HUES6 (cell line): Measurements from ENCODE around the gene EML3.
A peak's percentile ranks its signal among the peaks of the same experiment; 100 is the strongest.
"Not testable (repeated sequence)": the region's sequence is repeated elsewhere in the genome, so short reads cannot be mapped to it uniquely, and the experiment has no call there.

ENCODE experiments used
- H3K27ac ChIP-seq: 2 replicates; pipeline ENCODE4 v1.7.0; 2013; ENCODE audit warnings: low read depth, mild to moderate bottlenecking, low read length, inconsistent platforms
- H3K27me3 ChIP-seq: 2 replicates; pipeline ENCODE4 v1.6.1; 2013; ENCODE audit warnings: low read length; ENCODE audit not compliant: control insufficient read depth, insufficient read depth
- H3K36me3 ChIP-seq: 2 replicates; pipeline ENCODE4 v1.6.1; 2013; ENCODE audit warnings: low read length; ENCODE audit not compliant: control insufficient read depth, insufficient read depth
- H3K4me1 ChIP-seq: 2 replicates; pipeline ENCODE4 v1.6.1; 2013; ENCODE audit warnings: low read length; ENCODE audit not compliant: control insufficient read depth, insufficient read depth
- H3K4me3 ChIP-seq: 2 replicates; pipeline ENCODE4 v1.5.1; 2013; ENCODE audit warnings: low read depth, low read length
- H3K9ac ChIP-seq: one replicate; pipeline ENCODE4 v1.6.1; 2013; ENCODE audit warnings: mild to moderate bottlenecking, low read length
- H3K9me3 ChIP-seq: 2 replicates; pipeline ENCODE4 v1.6.1; 2013; ENCODE audit warnings: low read depth, low read length; ENCODE audit not compliant: control insufficient read depth, insufficient read depth

EML3 gene

GRCh38 chr11:62612366-62613290 lies at the start of gene EML3, which contains the start of gene ROM1:
EML3 (minus strand) TSS chr11:62612775; CDS start chr11:62612457, 318 bp downstream.
ROM1 (plus strand) TSS chr11:62613257; CDS start chr11:62613282, 25 bp downstream.
- H3K27me3 ChIP-seq: no peaks in the 10 kb centered on the region
- H3K27ac ChIP-seq: no peak within 1 kb of the TSS; the same call in 1 of the 2 replicates
- peaks cover 20% of the 10 kb centered on the region for H3K36me3 ChIP-seq
- H3K4me3 ChIP-seq: peak within 1 kb of the TSS; percentile 76
- H3K9me3 ChIP-seq: no peaks in the 10 kb centered on the region
- peak within 1 kb of the TSS; percentile 70 for H3K9ac ChIP-seq
- H3K4me1 ChIP-seq: peaks cover 23% of the 10 kb centered on the region

- H3K27ac ChIP-seq: no peak overlapping the region
- no peaks in the 10 kb centered on the region for H3K9me3 ChIP-seq
- no peaks in the 10 kb centered on the region for H3K4me1 ChIP-seq
- no peaks in the 10 kb centered on the region for H3K27me3 ChIP-seq
- no peak overlapping the region for H3K9ac ChIP-seq
- H3K4me3 ChIP-seq: no peak overlapping the region
- H3K36me3 ChIP-seq: 0 out of 2 replicates have a peak, but pooled peaks cover 2% of the 10 kb centered on the region
These were observed 44.3 kb upstream of the EML3 start for GRCh38 chr11:62656796-62657429.

DNA sequence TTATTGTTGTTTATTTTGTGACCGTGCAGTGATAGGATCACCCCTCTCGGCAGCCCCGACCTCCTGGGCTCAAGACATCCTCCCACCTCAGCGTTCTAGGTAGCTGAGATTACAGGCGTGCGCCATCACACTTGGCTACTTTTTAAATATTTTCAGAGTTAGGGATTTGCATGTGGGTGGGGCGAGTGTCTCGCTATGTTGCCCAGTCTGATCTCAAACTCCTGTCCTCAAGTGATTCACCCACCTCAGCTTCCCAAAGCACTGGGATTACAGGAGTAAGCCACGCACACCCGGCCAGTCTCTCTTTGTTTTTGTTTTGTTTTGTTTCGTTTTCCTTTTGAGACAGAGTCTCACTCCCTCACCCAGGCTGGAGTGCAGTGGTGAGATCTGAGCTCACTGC lies 41.7 kb upstream of the EML3 start:
- Histone ChIP-seq H3K9ac (no peak overlapping the region), H3K4me3 (no peak overlapping the region), H3K27ac (no peak overlapping the region), H3K9me3 (no peaks in the 10 kb centered on the region), H3K4me1 (no peaks in the 10 kb centered on the region; the same call in 1 of the 2 replicates), H3K27me3 (no peaks in the 10 kb centered on the region), H3K36me3 (peaks cover 6% of the 10 kb centered on the region)

GRCh38 chr11:62652161-62653006 lies 39.8 kb upstream of the EML3 start:
- H3K36me3 ChIP-seq: peaks cover 25% of the 10 kb centered on the region
- H3K27ac ChIP-seq: peak overlapping the region; percentile 78; the same call in 1 of the 2 replicates
- peak overlapping the region; percentile 83 for H3K4me3 ChIP-seq

DNA sequence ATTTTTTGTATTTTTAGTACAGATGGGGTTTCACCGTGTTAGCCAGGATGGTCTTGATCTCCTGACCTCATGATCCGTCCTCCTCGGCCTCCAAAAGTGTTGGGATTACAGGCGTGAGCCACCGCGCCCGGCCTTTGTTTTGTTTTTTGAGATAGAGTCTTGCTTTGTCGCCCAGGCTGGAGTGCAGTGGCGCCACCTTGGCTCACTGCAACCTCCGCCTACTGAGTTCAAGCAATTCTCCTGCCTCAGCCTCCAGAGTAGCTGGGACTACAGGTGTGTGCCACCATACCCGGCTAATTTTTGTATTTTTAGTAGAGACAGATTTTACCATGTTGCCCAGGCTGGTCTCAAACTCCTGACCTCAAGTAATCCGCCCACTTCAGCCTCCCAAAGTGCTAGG lies 37.7 kb upstream of the EML3 start:
- not testable (repeated sequence) for H3K4me3 ChIP-seq, H3K9me3 ChIP-seq, H3K9ac ChIP-seq, H3K4me1 ChIP-seq, H3K27ac ChIP-seq, H3K27me3 ChIP-seq
- peaks cover 25% of the 10 kb centered on the region for H3K36me3 ChIP-seq

More at GRCh38 chr11:62652161-62653006, 39.8 kb upstream of the EML3 start:
- Histone ChIP-seq H3K9ac (peak overlapping the region; percentile 93), H3K9me3 (no peaks in the 10 kb centered on the region), H3K4me1 (peaks cover 2% of the 10 kb centered on the region), H3K27me3 (no peaks in the 10 kb centered on the region)

- Histone ChIP-seq H3K9me3 (no peaks in the 10 kb centered on the region), H3K36me3 (peaks cover 31% of the 10 kb centered on the region), H3K4me3 (no peak overlapping the region), H3K27me3 (no peaks in the 10 kb centered on the region), H3K4me1 (peaks cover 10% of the 10 kb centered on the region), H3K27ac (no peak overlapping the region), H3K9ac (no peak overlapping the region)
These were observed 36.9 kb upstream of the EML3 start for GRCh38 chr11:62649486-62649885.

DNA sequence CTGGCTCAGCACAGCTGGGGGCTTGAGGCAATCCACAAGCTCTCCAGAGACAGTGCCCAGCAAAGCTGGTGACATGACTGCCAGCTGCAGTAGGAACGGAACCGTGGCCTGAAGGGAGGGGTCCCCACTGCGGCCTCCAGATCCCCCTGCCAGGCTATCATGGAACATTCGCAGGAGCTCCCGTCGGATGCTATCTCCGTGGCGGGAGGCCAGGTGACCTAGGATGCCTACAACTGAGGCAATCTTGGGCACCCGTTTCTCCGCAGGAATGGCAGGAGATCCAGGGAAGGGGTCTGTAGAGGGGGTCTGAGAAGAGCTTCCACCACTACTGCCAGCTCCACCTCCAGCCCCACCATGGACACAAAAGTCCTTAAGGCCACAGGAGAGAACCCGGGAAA lies 36.4 kb upstream of the EML3 start:
- Histone ChIP-seq H3K27ac (no peak overlapping the region), H3K4me1 (peaks cover 10% of the 10 kb centered on the region), H3K9me3 (no peaks in the 10 kb centered on the region), H3K36me3 (peaks cover 36% of the 10 kb centered on the region), H3K4me3 (no peak overlapping the region), H3K9ac (no peak overlapping the region), H3K27me3 (no peaks in the 10 kb centered on the region)

GRCh38 chr11:62648185-62648966 lies 35.8 kb upstream of the EML3 start:
- H3K9ac ChIP-seq: no peak overlapping the region
- H3K36me3 ChIP-seq: peaks cover 41% of the 10 kb centered on the region
- H3K4me3 ChIP-seq: no peak overlapping the region
- H3K27me3 ChIP-seq: no peaks in the 10 kb centered on the region
- no peaks in the 10 kb centered on the region for H3K9me3 ChIP-seq
- H3K4me1 ChIP-seq: peaks cover 10% of the 10 kb centered on the region
- no peak overlapping the region for H3K27ac ChIP-seq

DNA sequence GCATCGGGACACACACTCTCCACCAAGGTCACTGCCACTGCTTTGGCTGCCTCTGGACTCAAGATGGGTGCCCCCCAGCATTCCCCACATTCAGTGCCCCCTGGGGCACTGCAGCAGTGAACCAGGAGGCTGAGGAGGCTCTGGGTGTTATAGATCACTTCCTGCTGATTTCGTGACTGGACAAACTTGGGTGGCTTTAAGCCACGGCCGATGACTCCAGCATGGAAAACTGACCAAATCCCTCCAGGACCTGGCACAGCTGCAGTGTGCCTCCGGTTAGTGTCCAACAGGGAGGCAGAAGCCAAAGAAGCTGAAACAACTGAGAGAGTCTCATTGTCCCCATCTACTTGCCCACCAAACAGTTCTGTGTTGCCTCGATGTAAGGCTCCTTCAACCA lies 35.0 kb upstream of the EML3 start:
- Histone ChIP-seq H3K4me1 (peaks cover 10% of the 10 kb centered on the region), H3K4me3 (no peak overlapping the region), H3K27me3 (no peaks in the 10 kb centered on the region), H3K9me3 (no peaks in the 10 kb centered on the region), H3K27ac (no peak overlapping the region), H3K9ac (peak overlapping the region; percentile 38), H3K36me3 (peaks cover 47% of the 10 kb centered on the region)
